T-helper 22 cell (primary cell): ENCODE data around the gene GPR156.
"Not testable (repeated sequence)": the region's sequence is repeated elsewhere in the genome, so short reads cannot be mapped to it uniquely, and the experiment has no call there.

Source experiments
- DNase-seq: peaks from one replicate; pipeline ENCODE4 v3.0.0-alpha.2; 2020; ENCODE audit warnings: low read depth

GPR156 gene

GRCh38 chr3:120284747-120285507, at the start of gene GPR156:
GPR156 (minus strand) TSS chr3:120285222; CDS start chr3:120244098, 41,124 bp downstream.
- DNase-seq: no peak

GRCh38 chr3:120332646-120333045, 47.6 kb upstream of the GPR156 start:
- DNase-seq: no peak

- no peak for DNase-seq
These were observed 46.1 kb upstream of the GPR156 start for GRCh38 chr3:120331076-120331475.

GRCh38 chr3:120326784-120327183, 41.8 kb upstream of the GPR156 start:
- DNase-seq: no peak

- no peak for DNase-seq
These were observed 39.2 kb upstream of the GPR156 start for GRCh38 chr3:120324190-120324589.

- not testable (repeated sequence) for DNase-seq
These were observed 38.7 kb upstream of the GPR156 start for GRCh38 chr3:120323761-120324160.

GRCh38 chr3:120311863-120312794, 27.1 kb upstream of the GPR156 start:
- no peak for DNase-seq

GRCh38 chr3:120306519-120307455, 21.8 kb upstream of the GPR156 start:
- no peak for DNase-seq

- DNase-seq: no peak
These were observed 19.6 kb upstream of the GPR156 start for GRCh38 chr3:120304616-120305015.

- no peak for DNase-seq
These were observed 17.3 kb upstream of the GPR156 start for GRCh38 chr3:120302361-120302760.

- no peak for DNase-seq
These were observed 15.9 kb upstream of the GPR156 start for GRCh38 chr3:120300971-120301370.

GRCh38 chr3:120299403-120299802, 14.4 kb upstream of the GPR156 start:
- DNase-seq: no peak

- no peak for DNase-seq
These were observed 14.0 kb upstream of the GPR156 start for GRCh38 chr3:120298996-120299395.

- DNase-seq: not testable (repeated sequence)
These were observed 6.5 kb upstream of the GPR156 start for GRCh38 chr3:120291552-120291951.

- DNase-seq: no peak
These were observed 4.6 kb upstream of the GPR156 start for GRCh38 chr3:120289636-120290035.

GRCh38 chr3:120286465-120286864, 1.4 kb upstream of the GPR156 start:
- DNase-seq: no peak

- DNase-seq: no peak
These were observed 453 bp upstream of the GPR156 start for GRCh38 chr3:120285508-120285841.

GRCh38 chr3:120281261-120281660, 3.8 kb downstream of the GPR156 start:
- no peak for DNase-seq

- no peak for DNase-seq
These were observed 4.5 kb downstream of the GPR156 start for GRCh38 chr3:120280566-120280965.

GRCh38 chr3:120280026-120280425, 5.0 kb downstream of the GPR156 start:
- no peak for DNase-seq

GRCh38 chr3:120276767-120277166, 8.3 kb downstream of the GPR156 start:
- DNase-seq: no peak

GRCh38 chr3:120275618-120276017, 9.4 kb downstream of the GPR156 start:
- DNase-seq: no peak
